ENCODE data around the gene MICB. TPM values are rescaled to one million over a fixed set of nuclear protein-coding genes. Genes with fewer than 3 reads are reported as not detected.

The MICB gene
- total RNA-seq, 2 experiments from 2014 or later: 44.1 to 63.8 TPM

- no peak for DNase-seq
- no peak for ATAC-seq
- Mint-ChIP-seq H3K4me3 (no peak overlapping the region), H3K27me3 (no peaks in the 10 kb centered on the region), H3K9me3 (ENCODE audit: low read depth) (no peaks in the 10 kb centered on the region), H3K36me3 (peaks cover 50% of the 10 kb centered on the region), H3K4me1 (peaks cover 19% of the 10 kb centered on the region), H3K27ac (no peak overlapping the region)
- CTCF ChIA-PET: no interaction called here
Measured at GRCh38 chr6:31530659-31531058, 32.7 kb downstream of the MICB start.

DNA sequence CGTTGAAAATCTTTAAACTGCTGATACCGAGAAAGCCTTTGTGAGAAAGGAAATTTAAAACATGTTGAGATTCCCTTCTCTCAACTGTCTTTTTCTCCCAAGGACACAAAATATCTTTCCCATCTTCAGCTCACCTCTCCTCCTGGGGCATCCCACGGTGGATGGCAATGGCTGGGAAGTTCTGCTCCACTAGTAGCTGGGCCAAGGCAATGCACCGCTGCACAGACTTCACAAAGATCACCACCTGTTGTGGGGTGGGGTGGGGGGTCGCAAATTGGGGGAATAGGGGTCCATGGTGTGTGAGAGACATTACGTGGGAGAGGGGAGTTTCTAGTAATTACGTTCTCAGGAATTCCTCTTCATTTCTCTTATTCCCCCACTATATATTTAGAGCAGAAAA lies 33.2 kb downstream of the MICB start:
- Mint-ChIP-seq H3K36me3 (peaks cover 55% of the 10 kb centered on the region), H3K4me3 (no peak overlapping the region)
- CTCF ChIA-PET: interaction anchor here (1.0 to 1.1 kb wide), 2 partner anchors 10 to 72 kb away, joined by 3 to 5 read pairs; partner anchors contain the start of gene DDX39B

DNA sequence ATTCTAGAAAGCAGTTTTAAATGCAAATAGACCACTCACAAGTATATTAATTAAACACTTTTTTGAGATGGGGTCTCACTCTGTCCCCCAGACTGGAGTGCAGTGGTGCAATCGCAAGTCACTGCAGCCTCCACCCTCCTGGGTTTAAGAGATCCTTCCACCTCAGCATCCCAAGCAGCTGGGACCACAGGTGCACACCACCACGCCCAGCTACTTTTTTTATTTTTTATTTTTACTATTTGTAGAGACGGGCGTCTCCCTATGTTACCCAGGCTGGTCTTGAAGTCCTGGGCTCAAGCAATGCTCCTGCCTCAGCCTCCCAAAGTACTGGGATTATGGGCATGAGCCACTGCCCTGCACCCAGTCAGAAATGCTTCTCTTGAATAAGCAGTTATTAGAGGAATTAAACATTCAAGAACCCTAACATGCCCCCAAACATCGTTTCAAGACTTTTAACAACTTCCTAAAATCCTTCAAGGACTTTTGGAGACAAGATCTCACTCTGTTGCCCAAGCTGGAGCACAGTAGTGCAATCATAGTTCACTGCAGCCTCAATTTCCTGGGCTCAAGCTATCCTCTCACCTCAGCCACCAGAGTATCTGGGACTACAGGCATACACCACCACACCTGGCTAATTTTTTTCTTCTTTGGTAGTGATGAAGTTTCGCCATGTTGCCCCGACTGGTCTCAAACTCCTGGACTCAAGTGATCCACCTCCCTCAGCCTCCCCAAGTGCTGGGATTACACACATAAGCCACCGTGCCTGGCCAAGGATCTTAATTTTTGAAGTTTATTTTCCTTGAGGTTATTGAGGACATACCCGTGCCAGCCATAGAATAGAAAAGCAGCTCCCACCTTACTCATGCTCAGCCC lies 34.1 kb downstream of the MICB start:
- no peaks in the 10 kb centered on the region for H3K27me3 Mint-ChIP-seq
- no peak for DNase-seq
- H3K27ac Mint-ChIP-seq: no peak overlapping the region
- CTCF ChIA-PET: interaction anchor here (1.0 to 1.1 kb wide), 3 partner anchors 9 to 71 kb away, joined by 3 to 5 read pairs (median 3); partner anchors contain the start of gene DDX39B
- peaks cover 31% of the 10 kb centered on the region for H3K4me1 Mint-ChIP-seq
- no peak for ATAC-seq
- no peaks in the 10 kb centered on the region for H3K9me3 Mint-ChIP-seq (ENCODE audit: low read depth)
- no peak overlapping the region for H3K4me3 Mint-ChIP-seq
- peaks cover 62% of the 10 kb centered on the region for H3K36me3 Mint-ChIP-seq

More for the DNA sequence above, 33.2 kb downstream of the MICB start:
- no peaks in the 10 kb centered on the region for H3K9me3 Mint-ChIP-seq (ENCODE audit: low read depth)
- DNase-seq (no peak), ATAC-seq (no peak)
- H3K27me3 Mint-ChIP-seq: no peaks in the 10 kb centered on the region
- H3K27ac Mint-ChIP-seq: no peak overlapping the region
- peaks cover 24% of the 10 kb centered on the region for H3K4me1 Mint-ChIP-seq

DNA sequence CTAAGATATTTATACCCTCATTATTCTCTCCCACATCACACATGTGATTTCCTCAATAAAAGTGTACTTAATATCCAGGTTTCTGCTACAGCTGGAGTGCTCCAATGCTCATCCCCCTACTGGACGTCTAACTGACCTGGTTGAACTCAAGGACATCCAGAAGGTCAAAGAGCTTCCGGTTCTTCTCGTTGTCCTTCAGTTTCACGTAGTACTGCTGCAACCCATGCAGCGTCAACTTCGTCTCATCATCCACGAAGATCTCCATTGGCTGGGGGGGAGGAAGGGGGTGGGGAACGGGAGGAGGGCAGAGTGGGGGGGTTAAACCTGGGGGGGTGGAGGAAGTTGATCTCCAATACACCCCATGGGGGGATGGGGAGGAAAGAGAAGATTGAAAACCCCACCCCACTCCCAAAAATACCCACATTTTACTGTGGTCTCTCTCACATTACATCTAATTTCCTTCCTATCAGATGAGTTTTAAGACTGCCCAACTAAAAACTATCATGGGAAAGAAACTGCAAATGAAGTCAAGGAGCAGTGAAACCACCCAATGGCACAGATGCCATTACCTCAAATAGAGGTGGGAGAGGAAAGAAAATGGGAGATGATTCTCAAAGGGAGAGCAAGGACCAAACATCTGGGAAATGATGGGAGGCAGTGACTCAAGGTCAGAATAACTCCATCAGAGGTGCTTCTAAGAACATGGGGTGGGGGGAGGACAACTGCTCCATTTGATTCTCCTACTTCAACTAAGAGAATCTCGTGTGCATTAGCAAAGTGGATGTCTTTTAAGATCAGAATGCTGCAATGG lies 34.9 kb downstream of the MICB start:
- peaks cover 35% of the 10 kb centered on the region for H3K4me1 Mint-ChIP-seq
- H3K9me3 Mint-ChIP-seq (ENCODE audit: low read depth): no peaks in the 10 kb centered on the region
- H3K36me3 Mint-ChIP-seq: peaks cover 67% of the 10 kb centered on the region
- ATAC-seq (no peak), DNase-seq (no peak)
- H3K27me3 Mint-ChIP-seq: no peaks in the 10 kb centered on the region
- CTCF ChIA-PET: interaction anchor here (1.1 kb wide), 1 partner anchor 38 kb away, joined by 3 read pairs; no protein-coding TSS in a partner anchor
- peak overlapping the region; percentile 33 for H3K27ac Mint-ChIP-seq
- no peak overlapping the region for H3K4me3 Mint-ChIP-seq

- Mint-ChIP-seq H3K27me3 (no peaks in the 10 kb centered on the region), H3K4me1 (peaks cover 39% of the 10 kb centered on the region), H3K36me3 (peaks cover 71% of the 10 kb centered on the region), H3K4me3 (no peak overlapping the region), H3K9me3 (ENCODE audit: low read depth) (no peaks in the 10 kb centered on the region), H3K27ac (peak overlapping the region; percentile 42)
- no peak for DNase-seq
- no peak for ATAC-seq
- CTCF ChIA-PET: no interaction called here
Measured at GRCh38 chr6:31533455-31533841, 35.5 kb downstream of the MICB start.

- Mint-ChIP-seq H3K27ac (no peak overlapping the region), H3K27me3 (no peaks in the 10 kb centered on the region)
Measured at GRCh38 chr6:31534011-31534410, 36.1 kb downstream of the MICB start.

DNA sequence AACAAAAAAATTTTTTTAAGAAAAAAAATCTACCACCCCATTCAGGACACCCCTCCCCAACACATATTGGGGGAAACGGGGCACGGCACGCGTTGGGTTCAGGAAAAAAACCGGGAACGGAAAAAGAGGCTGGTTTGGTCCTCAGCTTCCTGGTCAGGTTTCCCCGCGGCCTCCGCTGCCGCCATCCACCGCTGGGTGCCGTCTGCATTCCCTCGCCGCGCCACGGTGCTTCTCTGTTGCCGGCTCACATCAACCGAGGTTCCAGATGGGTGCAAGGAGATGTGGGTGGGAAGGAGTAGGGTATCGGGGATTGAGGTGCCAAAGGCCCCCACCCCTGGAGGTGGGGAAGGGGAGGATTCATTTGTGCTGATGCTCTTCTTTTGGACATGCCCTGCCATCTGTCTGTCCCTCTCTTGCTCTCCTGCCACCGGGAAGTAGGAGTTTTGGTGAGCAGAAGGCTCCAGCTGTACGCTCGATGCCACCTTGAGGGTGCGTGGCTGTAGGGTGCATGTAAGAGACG lies 36.6 kb downstream of the MICB start:
- Mint-ChIP-seq H3K9me3 (ENCODE audit: low read depth) (no peaks in the 10 kb centered on the region), H3K27me3 (no peaks in the 10 kb centered on the region), H3K4me1 (peaks cover 51% of the 10 kb centered on the region), H3K36me3 (peaks cover 82% of the 10 kb centered on the region), H3K4me3 (no peak overlapping the region), H3K27ac (no peak overlapping the region)
- DNase-seq: no peak
- no peak for ATAC-seq
- CTCF ChIA-PET: interaction anchor here (1.0 kb wide), 1 partner anchor 41 kb away, joined by 3 read pairs; no protein-coding TSS in a partner anchor

More at GRCh38 chr6:31534011-31534410, 36.1 kb downstream of the MICB start:
- ATAC-seq (no peak), DNase-seq (no peak)
- CTCF ChIA-PET: interaction anchor here (1.0 kb wide), 1 partner anchor 40 kb away, joined by 3 read pairs; no protein-coding TSS in a partner anchor
- H3K4me3 Mint-ChIP-seq: no peak overlapping the region
- peaks cover 45% of the 10 kb centered on the region for H3K4me1 Mint-ChIP-seq
- no peaks in the 10 kb centered on the region for H3K9me3 Mint-ChIP-seq (ENCODE audit: low read depth)
- peaks cover 76% of the 10 kb centered on the region for H3K36me3 Mint-ChIP-seq

- DNase-seq (no peak), ATAC-seq (no peak)
- Mint-ChIP-seq H3K27me3 (no peaks in the 10 kb centered on the region), H3K27ac (no peak overlapping the region), H3K4me1 (peaks cover 59% of the 10 kb centered on the region), H3K36me3 (peaks cover 83% of the 10 kb centered on the region), H3K4me3 (no peak overlapping the region), H3K9me3 (ENCODE audit: low read depth) (no peaks in the 10 kb centered on the region)
- CTCF ChIA-PET: no interaction called here
Measured at GRCh38 chr6:31535538-31536324, 37.8 kb downstream of the MICB start.

GRCh38 chr6:31538805-31539400 lies 41.0 kb downstream of the MICB start:
- CTCF ChIA-PET: interaction anchor here (1.4 to 16.9 kb wide), 6 partner anchors 12 to 139 kb away, joined by 3 to 952 read pairs (median 14); partner anchors contain the start of genes LST1, LTB, MICB and NCR3
- DNase-seq: no peak
- Mint-ChIP-seq H3K9me3 (ENCODE audit: low read depth) (no peaks in the 10 kb centered on the region), H3K27ac (peak overlapping the region; percentile 35), H3K27me3 (no peaks in the 10 kb centered on the region), H3K36me3 (peaks cover 64% of the 10 kb centered on the region), H3K4me3 (peak overlapping the region; percentile 94), H3K4me1 (peaks cover 60% of the 10 kb centered on the region)
- no peak for ATAC-seq

- DNase-seq (no peak), ATAC-seq (no peak)
- Mint-ChIP-seq H3K4me3 (peak overlapping the region; percentile 94), H3K36me3 (peaks cover 49% of the 10 kb centered on the region), H3K27ac (peak overlapping the region; percentile 90), H3K27me3 (no peaks in the 10 kb centered on the region), H3K9me3 (ENCODE audit: low read depth) (no peaks in the 10 kb centered on the region), H3K4me1 (peaks cover 51% of the 10 kb centered on the region)
- CTCF ChIA-PET: interaction anchor here (0.9 to 16.9 kb wide), 16 partner anchors 9 to 198 kb away, joined by 3 to 952 read pairs (median 5); partner anchors contain the start of genes ABHD16A, AIF1, BAG6 and GPANK1
Measured at GRCh38 chr6:31540640-31541039, 42.7 kb downstream of the MICB start.

GRCh38 chr6:31541059-31541657 lies 43.2 kb downstream of the MICB start:
- ATAC-seq (peak; percentile 25), DNase-seq (peak; percentile 82)
- Mint-ChIP-seq H3K9me3 (ENCODE audit: low read depth) (no peaks in the 10 kb centered on the region), H3K36me3 (peaks cover 44% of the 10 kb centered on the region), H3K4me3 (peak overlapping the region; percentile 94), H3K27ac (peak overlapping the region; percentile 90), H3K27me3 (no peaks in the 10 kb centered on the region), H3K4me1 (peaks cover 51% of the 10 kb centered on the region)
- CTCF ChIA-PET: interaction anchor here (0.9 to 16.9 kb wide), 14 partner anchors 9 to 198 kb away, joined by 3 to 952 read pairs (median 5); partner anchors contain the start of genes ABHD16A, GPANK1, LST1 and LTB
